NCI-H1694 treated with DMSO at 0.1 percent for 48 hours (cell line): Measurements from ENCODE around the gene LMO7.

Source experiments
- DNase-seq: peaks from one replicate; lab custom pipeline; 2025; lab: John Stamatoyannopoulos, UW

LMO7 gene

DNA sequence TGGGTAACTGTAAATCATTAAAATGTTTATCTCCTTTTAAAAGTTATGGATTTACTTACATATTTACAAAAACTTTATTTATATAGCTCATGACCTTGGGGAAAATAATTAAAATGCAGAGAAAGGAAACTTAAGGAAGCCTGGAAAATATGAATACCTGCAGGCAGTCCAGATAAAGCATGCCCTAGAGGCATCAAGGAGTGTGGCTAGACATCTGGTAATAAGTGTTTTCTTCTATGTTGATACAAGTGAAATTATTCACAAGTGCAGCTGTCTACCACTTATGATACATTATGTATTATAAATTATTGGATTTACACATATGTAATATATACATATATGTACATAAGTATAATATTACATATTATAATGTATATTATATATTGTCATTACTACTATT is 207.9 kb downstream of the LMO7 start:
- DNase-seq = no peak

DNA sequence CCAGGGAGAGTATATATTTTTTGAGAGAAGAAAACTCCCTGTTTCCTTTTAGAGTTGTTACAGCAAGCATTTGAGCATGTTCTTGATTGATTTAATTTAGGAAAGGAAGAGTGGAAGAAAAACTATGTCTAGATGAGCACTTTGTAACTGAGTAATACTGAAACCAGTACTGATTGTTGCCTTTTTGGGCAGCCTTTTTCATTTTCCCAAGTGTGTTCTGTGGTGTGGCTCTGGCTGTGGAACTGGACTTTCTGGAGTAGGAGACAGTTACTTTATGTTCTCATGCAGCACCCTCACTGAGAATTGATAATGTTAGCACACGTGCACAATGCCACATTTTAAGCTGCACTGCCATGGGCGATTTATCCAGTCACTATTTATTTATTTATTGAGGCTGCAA is 211.5 kb downstream of the LMO7 start:
- no peak for DNase-seq

DNA sequence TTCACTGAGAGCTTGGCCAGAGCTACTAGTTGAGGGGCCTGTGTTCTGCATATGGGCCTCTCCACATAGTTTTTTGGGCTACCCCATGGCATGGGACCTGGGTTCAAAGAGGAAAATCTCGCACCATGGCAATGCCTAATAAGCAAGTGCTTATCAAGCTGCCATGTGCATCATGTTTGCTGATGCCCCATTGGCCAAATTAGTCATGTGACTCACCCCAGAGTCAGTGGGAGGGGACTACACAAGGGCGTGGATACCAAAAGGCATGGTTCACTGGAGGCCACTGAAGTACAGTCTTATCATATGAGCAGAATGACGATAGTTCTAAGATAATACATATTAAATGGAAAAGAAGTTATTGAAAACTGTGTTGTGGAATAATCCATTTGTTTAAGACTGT is 214.8 kb downstream of the LMO7 start:
- no peak for DNase-seq

DNA sequence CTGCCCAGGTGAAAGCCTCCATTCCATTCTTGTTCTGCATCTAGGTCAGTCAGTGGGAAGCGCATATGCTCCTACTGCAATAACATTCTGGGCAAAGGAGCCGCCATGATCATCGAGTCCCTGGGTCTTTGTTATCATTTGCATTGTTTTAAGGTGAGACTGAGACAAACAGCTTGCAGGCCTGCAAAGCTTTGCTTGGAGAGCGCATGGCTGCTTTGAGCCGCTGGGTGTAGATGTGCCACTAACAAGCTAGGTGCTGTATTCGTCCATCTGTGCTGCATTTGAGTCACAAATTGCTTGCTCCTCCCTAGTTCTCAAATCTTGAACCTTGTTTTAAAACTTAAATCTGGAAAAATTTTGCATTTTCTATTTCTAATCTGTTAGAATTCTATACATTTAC is 219.1 kb downstream of the LMO7 start:
- no peak for DNase-seq

DNA sequence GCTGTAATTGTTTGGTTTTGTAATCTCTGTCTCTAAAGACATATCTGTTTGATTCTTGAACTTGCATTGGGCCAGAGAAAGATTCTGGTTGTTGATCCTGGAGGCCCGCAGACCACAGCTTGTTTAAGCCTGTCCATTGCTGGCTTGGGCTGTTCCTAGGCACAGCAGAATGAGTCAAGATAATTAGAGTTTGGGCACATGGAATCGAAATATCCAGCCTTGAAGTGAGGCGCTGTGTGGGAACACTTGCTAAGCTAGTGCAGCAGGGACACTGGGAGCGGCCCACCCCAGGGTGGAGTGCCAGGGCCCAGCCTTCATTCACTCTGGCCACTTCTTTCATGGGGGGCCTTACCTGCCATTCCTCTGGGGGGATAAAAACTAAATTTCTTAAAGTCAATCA is 219.7 kb downstream of the LMO7 start:
- no peak for DNase-seq

DNA sequence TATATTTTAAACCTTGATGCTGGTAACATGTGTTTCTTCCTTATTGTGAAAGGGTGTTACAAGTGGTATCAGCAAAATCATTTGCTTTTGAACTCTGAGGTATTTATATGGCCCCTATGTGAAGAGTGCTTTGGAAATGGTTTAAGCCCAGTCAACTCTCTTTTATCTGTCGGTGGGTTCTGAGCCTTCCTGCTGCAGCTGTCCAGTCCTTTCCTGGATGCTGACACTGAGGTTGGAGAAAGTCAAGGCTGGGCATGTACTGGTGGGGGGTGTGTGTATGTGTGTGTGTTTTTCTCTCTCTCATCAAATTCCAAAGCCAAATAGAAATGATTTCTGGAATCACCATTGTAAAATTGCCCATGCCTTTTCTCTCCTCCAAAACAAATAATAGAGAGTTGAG is 221.2 kb downstream of the LMO7 start:
- DNase-seq = no peak

DNA sequence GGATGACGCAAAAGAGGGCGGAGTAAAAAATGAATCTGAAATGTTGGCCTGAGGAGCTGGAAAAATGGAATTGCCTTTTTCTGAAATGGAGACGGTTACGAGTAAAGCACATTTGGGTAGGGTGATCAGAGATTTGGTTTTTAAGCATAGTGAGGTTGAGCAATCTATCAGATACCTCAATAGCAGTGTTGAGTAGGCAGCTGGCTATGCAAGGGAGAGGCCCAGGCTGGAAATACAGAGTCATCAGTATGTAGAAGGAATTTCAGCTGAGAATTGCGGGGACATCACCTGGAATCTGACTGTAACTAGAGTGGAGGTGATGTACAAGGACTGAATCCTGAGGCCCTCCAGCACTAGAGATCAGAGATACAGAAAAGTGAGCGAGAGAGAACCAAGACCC is 224.8 kb downstream of the LMO7 start:
- DNase-seq = no peak

DNA sequence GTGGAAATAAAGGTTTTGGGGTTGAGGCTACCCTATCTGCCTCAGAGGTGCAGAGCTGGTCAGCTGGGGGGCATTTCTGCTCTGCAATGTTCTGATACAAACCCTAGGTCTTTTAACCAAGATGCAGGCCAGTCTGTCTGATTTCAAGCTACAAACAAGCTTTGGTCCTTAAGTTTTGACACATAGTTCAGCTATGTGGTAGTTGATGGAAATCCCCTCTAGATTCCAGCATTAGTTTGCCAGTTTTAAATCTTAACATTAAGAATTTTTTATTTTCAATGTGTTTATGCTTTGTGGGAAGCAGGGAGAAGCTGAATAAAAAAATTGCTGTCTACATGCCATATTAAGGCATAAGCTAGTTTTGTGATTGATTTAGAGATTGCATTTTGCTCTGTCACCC is 225.7 kb downstream of the LMO7 start:
- DNase-seq = no peak

DNA sequence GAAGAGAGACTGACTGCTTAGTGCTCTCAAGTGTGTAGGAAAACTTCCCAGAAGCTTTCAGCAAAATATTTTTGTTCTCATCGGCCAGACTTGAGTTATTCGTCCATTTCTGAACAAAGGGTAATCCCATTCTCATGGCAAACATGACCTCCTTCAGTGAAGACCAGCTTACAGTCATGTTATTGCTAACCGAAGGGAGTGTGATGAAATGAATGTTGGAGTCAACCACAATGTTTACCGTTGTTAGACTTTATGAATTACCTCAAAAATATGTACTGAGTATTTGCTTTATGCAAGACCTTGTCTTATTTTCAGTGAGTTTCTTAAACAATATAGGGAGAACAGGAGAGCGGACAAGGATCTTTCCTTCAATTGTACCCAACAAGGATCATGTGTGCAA is 228.6 kb downstream of the LMO7 start:
- DNase-seq = no peak

DNA sequence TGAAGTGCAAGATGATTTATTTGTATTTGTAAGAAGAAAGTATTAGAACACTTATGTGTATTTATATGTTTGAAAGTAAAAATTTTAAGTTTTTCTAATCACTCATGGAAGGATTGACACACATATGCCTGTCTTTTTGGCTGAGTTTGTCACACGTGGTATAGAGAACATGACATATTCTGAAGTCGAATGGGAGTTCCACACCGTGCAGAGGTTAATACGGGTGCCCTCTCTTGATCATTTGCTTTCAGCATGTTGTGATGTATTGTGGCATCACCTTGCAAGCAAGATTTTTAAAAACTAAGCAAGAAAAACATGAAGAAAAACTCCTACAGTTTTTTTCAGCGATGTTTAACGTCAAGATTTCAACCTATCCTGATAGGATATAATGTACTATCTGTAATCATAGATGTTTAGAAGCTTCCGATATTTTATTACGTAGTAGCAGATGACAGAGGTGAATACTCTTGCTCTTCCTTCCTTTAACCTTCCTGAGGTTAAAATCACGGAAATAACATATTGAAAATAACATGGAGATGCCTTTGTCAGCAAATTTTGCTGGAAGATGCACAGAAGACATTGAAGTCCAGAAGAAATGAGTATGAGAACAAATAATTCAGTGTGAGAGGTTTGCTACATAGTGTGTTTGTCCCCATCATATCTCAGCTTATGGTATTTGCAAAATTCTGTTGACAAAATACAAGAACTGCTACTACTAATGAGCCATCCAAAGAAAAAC is 231.4 kb downstream of the LMO7 start:
- no peak for DNase-seq

DNA sequence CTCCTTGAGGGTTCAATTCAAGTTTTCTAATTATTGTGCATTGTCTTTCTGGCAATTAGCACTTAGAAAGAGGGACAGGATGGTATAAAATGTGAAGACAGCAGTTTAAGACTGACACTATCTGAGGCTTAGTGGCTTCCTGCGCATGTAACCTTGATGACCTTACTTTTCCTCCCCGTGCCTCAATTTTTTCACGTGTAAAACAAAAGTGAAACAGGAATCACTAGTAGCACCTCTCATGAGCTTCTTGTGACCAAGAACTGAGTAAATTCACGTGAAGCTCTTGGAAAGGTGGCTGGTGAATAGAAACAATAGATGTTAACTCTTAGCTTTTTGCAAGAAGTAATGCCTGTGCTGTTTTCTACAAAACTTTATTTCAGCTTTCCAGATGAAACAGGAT is 233.9 kb downstream of the LMO7 start:
- no peak for DNase-seq

DNA sequence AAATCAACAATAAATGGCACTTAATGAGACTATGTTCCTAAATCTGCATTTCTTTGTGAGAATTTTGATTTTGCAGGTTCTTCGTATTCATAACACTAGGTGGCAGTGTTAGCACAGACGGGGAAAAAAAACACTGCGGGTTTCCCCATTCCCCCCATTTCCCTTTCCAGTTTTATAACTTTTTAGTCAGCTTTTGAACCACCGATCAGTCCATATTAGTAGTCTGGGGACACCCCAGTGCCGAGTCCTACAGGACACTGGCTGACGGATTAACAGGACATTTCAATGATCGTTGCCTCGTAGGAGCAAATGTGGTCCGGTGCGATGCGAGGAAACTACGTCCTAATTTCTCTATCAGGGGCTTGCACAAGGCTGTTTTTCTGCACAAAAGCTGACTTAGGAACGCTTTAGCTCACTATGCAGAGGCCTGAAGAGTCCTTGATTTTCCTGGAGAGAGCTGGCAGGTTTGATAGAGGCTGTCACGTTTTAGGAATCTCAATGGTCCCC is 234.3 kb downstream of the LMO7 start:
- DNase-seq = peak; percentile 25

DNA sequence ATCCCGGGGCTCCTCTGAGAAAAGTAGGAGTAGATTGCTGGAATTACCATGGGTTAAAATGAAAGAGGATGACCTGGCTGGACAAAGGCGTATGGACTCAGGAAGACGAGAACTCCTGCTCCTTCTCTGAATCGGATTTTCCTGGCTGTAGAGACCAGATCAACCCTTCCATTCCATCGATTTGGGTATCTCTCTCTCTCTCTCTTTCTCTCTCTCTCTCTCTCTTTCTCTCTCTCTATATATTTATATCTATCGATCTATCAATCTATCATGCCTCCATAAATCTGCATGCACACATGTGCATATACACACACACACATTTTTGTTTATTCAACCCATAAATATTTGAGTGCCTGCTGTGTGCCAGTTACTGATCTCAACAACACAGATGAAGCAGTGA is 234.9 kb downstream of the LMO7 start:
- DNase-seq = no peak

DNA sequence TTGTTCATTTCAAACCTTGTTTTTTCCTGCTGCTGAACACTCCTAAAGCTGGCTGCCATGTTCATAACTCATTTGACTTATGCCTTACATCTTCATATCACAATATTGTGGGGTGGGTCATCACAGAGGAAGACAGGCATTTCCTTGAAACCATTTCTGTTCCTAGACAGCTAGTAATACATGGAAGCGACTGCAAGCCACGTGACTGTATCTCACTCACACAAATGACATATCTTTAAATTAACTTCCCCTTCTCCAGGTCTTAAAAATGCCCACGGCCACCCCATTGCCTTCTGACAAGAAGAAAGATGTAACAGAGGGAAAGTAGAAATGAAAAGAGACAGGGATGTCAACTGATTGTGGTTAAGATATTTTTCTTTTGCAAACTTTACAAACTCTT is 236.8 kb downstream of the LMO7 start:
- DNase-seq = no peak

DNA sequence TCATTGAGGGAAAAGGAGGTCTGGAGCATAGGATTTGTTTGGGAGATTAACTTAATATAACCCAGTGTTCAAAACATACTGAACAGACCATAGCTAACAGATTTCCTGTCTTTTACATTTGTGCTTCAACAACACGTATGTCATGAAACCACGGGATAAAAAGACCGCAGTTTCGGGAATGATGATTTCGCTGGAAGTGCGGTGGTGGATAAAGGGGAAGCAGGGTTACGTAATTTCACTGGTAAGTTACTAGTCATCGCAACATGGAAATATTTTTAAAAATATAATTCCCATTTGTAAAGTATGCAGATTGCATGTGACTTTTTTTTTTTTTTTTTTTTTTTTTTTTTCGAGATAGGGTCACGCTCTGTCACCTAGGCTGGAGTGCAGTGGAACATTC is 237.4 kb downstream of the LMO7 start:
- no peak for DNase-seq

DNA sequence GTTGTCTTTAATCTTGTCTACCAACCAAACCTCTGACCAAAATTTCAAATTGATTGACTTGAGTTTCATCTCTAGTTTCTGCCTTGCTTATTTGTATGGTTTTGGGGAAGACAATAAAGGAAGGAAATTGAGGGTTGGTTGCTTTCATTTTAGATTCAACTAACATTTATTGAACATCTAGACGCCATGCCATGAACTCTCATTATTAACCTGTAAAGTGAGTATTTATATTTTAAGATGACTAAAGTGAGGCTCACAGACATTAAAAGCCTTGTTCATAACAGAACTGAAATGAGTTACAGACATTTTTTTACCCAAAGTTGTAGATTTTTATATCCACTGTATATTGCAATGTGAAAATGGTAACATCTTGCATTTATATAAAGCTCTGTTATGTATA is 239.3 kb downstream of the LMO7 start:
- DNase-seq = no peak

DNA sequence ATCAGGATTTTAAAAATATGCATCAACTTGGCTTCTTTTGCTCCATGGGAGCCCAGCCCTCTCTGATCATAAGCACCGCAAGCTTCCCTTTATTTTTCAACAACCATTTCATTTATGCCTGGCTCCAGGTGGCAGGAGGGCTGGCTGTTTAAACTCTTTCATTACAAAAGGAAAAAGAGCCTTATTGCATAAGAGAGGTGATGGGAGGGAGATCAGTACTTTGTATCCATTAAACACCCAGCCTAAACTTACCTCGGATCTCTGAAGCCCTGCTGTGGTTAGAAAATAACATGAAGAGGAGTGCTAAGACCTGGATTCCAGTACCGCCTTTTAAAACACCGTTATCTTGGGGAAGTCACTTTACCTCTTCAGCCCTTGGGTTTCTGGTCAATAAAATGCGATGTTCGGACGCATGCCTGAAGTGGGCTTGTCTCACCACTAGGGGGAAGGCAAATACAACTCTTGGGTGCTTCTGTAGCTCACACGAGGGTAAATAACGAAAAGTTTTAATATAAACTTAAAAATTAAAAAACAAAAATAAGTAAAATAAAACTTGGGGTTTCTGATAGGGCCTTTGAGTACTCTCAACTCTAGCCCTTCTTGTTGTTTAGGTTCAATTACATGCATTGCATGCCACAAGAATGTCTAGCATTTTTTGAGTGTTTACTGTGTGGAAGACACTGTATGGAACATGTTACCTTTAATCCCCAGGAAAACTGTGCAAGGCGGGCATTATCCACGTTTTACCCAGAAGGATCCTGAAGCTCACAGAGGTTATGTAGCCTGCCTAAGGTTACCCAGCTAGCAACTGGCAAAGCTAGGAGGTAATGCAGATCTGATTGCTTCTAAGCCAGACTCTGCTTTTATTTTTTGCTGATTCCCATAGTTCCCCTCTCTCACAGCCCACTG is 240.3 kb downstream of the LMO7 start:
- DNase-seq = peak; percentile 74

DNA sequence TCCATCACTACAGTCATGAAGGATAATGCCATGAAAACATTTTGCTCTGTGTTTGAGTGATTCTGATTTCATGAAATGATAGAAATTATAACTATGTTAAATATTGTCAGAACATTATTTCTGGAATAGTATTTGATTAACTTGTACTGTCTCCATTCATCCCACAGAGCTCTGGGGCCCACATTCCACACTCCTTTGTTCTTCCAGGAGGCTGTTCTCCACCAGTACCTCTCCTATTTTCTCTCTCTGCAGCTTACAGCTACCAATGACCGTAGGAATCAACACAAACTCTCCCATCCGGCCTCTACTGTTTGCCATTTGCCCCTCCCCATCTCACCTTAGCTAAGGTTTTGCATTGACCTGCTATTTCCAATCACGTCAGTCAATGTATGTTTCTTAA is 240.9 kb downstream of the LMO7 start:
- DNase-seq = no peak

DNA sequence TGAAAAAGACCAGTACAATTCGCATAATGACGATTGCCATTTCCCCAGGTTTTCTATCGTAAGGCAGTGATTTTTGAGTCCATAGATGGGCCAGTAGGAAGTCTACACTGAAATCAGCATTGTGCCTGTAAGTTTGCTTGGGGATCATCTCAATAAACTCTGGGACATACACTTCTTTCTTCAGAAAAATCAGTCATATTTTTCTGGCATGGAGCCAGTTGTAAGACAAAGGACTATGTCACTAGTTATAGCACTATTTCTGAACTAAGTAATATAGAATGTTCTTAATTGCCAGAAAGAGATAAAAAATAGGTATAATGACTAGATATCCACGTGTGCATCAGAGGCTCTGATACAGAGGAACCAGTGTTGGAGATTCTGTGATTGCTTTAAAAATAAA is 243.5 kb downstream of the LMO7 start:
- DNase-seq = no peak

DNA sequence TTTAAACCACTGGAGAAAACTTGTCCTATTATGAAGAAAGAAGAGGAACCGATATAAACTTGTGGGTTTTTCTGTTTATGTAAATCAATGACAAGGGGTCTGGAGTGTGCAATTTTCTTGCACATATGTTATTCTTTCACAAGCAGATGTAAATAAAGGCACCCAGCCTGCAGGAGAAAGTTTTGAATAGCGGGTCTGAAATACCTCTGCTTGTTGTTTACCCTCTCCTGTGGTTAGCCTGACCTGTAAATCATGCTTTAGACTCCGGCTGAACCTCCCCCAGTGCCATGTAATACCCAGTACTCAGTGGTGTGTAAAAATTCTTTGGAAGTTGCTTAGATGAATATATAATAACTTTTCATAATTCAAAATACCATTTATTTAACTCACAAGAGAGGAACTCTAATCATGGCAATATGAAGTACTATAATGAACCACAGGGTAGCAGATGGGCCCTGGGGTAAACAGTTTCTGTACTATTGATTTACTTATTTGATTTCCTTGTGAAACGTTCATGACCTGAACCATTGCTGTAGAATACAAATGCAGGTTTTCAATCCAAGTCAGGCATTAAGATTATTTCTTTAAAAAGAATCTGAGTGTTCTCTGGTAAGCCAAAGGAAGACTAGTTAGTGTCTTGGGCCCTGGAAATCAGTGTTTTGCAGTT is 245.1 kb downstream of the LMO7 start:
- no peak for DNase-seq

DNA sequence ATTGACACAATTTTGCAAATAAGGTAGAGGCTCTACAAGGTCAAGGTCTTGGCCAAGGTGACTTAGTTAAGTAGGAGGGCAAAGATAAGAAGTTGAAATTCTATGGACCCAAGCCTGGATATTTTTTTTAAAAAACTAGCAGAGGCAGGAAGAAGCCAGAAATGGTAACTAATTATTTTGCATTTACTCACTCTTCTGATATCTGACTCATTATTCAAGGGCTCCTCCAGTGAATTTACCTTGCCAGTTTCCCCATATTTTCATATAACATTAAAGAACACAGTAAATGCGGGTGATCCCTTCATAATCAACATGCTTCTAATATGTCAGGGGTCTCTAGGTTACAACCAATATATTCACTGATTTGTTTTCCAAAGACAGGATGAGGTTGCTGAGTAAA is 246.1 kb downstream of the LMO7 start:
- no peak for DNase-seq

DNA sequence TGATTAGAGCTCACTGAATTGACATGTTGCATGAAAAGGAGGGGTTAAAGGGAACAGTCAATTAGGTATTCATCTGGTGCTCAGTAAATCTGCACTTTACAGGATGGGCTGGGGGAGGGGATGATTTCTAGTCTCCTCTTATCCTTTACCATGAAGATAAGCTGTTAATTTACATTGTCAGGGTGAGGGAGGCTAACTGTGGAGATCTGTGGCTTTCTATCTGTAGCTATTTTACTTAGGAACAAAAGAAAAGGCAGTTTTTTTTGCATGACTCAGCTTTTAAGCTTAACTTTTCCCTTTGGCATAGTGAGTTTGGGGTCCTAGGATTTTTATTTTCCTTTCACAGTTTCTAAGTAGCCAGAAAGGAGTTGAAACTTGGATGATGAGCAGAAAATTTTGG is 253.3 kb downstream of the LMO7 start:
- no peak for DNase-seq

DNA sequence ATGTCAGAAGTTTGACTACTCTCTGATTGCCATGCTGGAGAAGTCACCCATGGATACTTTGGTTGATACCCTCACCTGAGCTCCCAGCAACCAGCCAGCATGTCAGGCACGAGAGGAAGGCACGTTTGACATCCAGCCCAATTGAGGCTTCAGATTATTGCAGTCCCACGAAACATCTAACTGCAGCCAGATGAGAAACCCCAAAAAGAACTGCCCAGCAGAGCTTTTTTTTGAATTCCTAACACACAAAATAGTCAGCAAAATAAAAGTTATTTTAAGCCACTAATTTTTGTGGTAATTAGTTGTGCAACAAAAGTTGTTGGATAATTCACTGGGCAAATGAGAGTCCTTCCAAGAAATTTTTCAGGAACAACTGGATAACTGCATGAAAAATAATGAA is 259.0 kb downstream of the LMO7 start:
- no peak for DNase-seq
